GM12891 (cell line): ENCODE data around the gene NDUFAF4.

ENCODE experiments used
- POLR2A ChIP-seq: IDR thresholded peaks from 2 replicates; pipeline ENCODE4 v1.6.1; 2011; ENCODE audit warnings: low read depth, low read length, control low read depth
- POLR2AphosphoS5 ChIP-seq: IDR thresholded peaks from 2 replicates; pipeline ENCODE4 v1.6.1; 2011; ENCODE audit warnings: low read depth, low read length, control low read depth
- TAF1 ChIP-seq: IDR thresholded peaks from 2 replicates; pipeline ENCODE4 v1.6.1; 2011; ENCODE audit warnings: low read depth, low read length, control low read depth

DNA sequence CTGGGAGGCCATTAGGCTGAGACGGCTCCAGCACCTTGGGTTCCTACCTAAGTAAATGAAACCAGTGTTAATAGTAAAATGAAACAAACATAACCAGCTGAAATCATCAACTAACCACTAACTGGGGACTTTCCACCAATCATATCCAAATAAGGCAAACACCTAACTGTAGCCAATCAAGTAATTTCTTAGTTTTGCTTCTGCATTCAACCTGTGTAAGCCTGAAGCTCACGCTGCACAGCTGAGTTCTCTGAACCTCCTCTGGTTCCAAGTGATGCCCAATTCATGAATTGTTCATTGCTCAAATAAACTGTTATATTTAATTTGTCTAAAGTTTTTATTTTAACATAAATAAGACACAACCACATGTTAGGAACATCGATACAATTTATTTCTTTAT lies 49.4 kb upstream of the NDUFAF4 start:
- no peak for TF ChIP-seq POLR2AphosphoS5
- TF ChIP-seq POLR2A, result no peak
- TF ChIP-seq TAF1, result no peak
